Caco-2 (cell line): Measurements from ENCODE around the gene AMPD1. TPM values are rescaled to one million over a fixed set of nuclear protein-coding genes. Genes with fewer than 3 reads are reported as not detected.

Source experiments
- BruUV-seq: library from RNA; stranded (reverse); fragments of 400-500 nt; replicated peaks from 2 replicates; lab custom pipeline; 2021; lab: Mats Ljungman, UMichigan
- CTCF ChIA-PET: fragments of 300-600 bp; sonication (Branson Sonifier 250); formaldehyde crosslinking; loops from one replicate; lab custom pipeline; 2022; ENCODE audit warnings: antibody characterized with exemption; lab: Charles Lee
- POLR2A ChIA-PET: fragments of 300-600 bp; sonication (Branson Sonifier 250); formaldehyde crosslinking; loops from one replicate; lab custom pipeline; 2022; ENCODE audit warnings: antibody characterized with exemption; lab: Charles Lee
- DNase-seq, 2 experiments: peaks; one replicate each; pipeline versions ENCODE4 v3.0.0 to v3.0.0-alpha.2; 2020 to 2022
- H3K27me3 ChIP-seq: replicated peaks from 2 replicates; pipeline ENCODE4 v1.6.0; 2011; ENCODE audit warnings: low read length; ENCODE audit not compliant: control insufficient read depth, insufficient read depth
- H3K36me3 ChIP-seq: 2 replicates; pipeline ENCODE4 v1.5.1; 2011; ENCODE audit warnings: low read length; ENCODE audit not compliant: control insufficient read depth, insufficient read depth
- H3K4me1 ChIP-seq: fragments of 250-450 bp; sonication (Bioruptor Pico); 2 replicates; pipeline ENCODE4 v1.5.1; 2020; ENCODE audit warnings: mild to moderate bottlenecking
- H3K4me3 ChIP-seq: 2 replicates; pipeline ENCODE4 v1.5.1; 2011; ENCODE audit warnings: low read depth, mild to moderate bottlenecking, control low read depth, low read length
- H3K9me3 ChIP-seq: fragments of 250-450 bp; sonication (Bioruptor Pico); 2 replicates; pipeline ENCODE4 v1.5.1; 2020; ENCODE audit warnings: mild to moderate bottlenecking, moderate library complexity
- H3K27ac Mint-ChIP-seq: one replicate; pipeline ENCODE4 v1.8.0; 2022; ENCODE audit warnings: mixed read lengths; ENCODE audit not compliant: unreplicated experiment
- H3K27me3 Mint-ChIP-seq: one replicate; pipeline ENCODE4 v1.8.0; 2022; ENCODE audit warnings: mixed read lengths; ENCODE audit not compliant: insufficient read depth, unreplicated experiment
- H3K36me3 Mint-ChIP-seq: one replicate; pipeline ENCODE4 v1.8.0; 2022; ENCODE audit warnings: mild to moderate bottlenecking, mixed read lengths; ENCODE audit not compliant: insufficient read depth, unreplicated experiment
- H3K4me1 Mint-ChIP-seq: one replicate; pipeline ENCODE4 v1.8.0; 2022; ENCODE audit warnings: low read depth, mixed read lengths; ENCODE audit not compliant: unreplicated experiment
- H3K4me3 Mint-ChIP-seq: one replicate; pipeline ENCODE4 v1.8.0; 2022; ENCODE audit warnings: mild to moderate bottlenecking, moderate library complexity, mixed read lengths; ENCODE audit not compliant: unreplicated experiment
- H3K9me3 Mint-ChIP-seq: one replicate; pipeline ENCODE4 v1.8.0; 2022; ENCODE audit warnings: mixed read lengths; ENCODE audit not compliant: unreplicated experiment
- CTCF ChIP-seq, 2 experiments: fragments of 200-600 bp in 1 of 2; IDR thresholded peaks; 1 replicate in 1 of 2; 2 replicates in 1 of 2; pipeline versions ENCODE4 v1.5.1 to v1.8.0; 2011 to 2022; ENCODE audit warnings: antibody characterized with exemption in 1 of 2, control low read depth in 1 of 2, inconsistent platforms in 1 of 2, low read depth in 1 of 2, low read length in 1 of 2, mild to moderate bottlenecking in 1 of 2, moderate library complexity in 1 of 2; ENCODE audit not compliant: insufficient read depth in 1 of 2, severe bottlenecking in 1 of 2, unreplicated experiment in 1 of 2
- intact Hi-C: fragments of 100-400 bp; cut with micrococcal nuclease; formaldehyde crosslinking; loops from one replicate; pipeline ENCODE4 v1.10.0; 2022; ENCODE audit not compliant: unreplicated experiment
- total RNA-seq: library from RNA; stranded (reverse); gene quantifications from 2 replicates; pipeline ENCODE4 v1.2.3, GENCODE V29; 2022

The AMPD1 gene
- total RNA-seq, 1 experiment from 2014 or later = not detected

DNA sequence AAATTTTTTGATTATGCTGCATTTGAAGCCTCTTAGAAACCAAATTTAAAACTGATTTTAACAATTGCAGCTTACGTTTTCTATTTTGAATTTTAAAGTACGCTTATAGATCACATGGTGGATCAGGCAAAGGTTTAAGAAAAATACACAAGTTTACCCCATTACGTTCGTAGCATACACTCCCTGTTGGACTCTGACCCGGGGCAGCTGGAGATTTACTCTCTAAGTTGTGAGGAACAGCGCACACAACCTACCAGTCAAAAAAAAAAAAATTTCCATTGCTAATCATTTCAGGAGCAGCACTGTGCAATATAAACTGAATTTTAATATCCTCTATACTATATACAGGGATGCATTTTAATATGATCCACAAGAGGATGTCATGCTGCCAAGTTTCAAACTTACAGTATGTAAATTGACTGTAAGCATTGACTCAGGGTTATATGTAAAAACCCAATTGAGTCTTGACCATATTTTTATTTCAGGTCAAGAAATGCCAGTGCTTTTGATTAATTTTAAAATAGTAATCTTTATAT lies 42.0 kb upstream of the AMPD1 start:
- no peak overlapping the region for H3K4me3 ChIP-seq
- CTCF ChIA-PET = no interaction called here
- peaks cover 75% of the 10 kb centered on the region for H3K36me3 Mint-ChIP-seq
- BruUV-seq = no TSS peak
- POLR2A ChIA-PET = no interaction called here
- H3K9me3 Mint-ChIP-seq = no peaks in the 10 kb centered on the region
- no peaks in the 10 kb centered on the region; the same call in 1 of the 2 replicates for H3K36me3 ChIP-seq
- no peaks in the 10 kb centered on the region for H3K4me1 ChIP-seq
- no peak overlapping the region for H3K4me3 Mint-ChIP-seq
- no peaks in the 10 kb centered on the region for H3K9me3 ChIP-seq
- H3K4me1 Mint-ChIP-seq = peaks cover 11% of the 10 kb centered on the region
- intact Hi-C loops = no loop called here
- no peak overlapping the region for H3K27ac Mint-ChIP-seq
- no peak for DNase-seq
- no peaks in the 10 kb centered on the region for H3K27me3 Mint-ChIP-seq
- no peak for TF ChIP-seq CTCF (IDR thresholded peaks at IDR 0.05; ENCODE audit: insufficient read depth in 1 of 2, low read depth in 1 of 2, low read length in 1 of 2, severe bottlenecking in 1 of 2, unreplicated experiment in 1 of 2)
- H3K27me3 ChIP-seq = no peaks in the 10 kb centered on the region

GRCh38 chr1:114735479-114735878 lies 40.1 kb upstream of the AMPD1 start:
- H3K4me1 Mint-ChIP-seq = peaks cover 11% of the 10 kb centered on the region
- CTCF ChIA-PET = no interaction called here
- no peak for TF ChIP-seq CTCF (IDR thresholded peaks at IDR 0.05; ENCODE audit: insufficient read depth in 1 of 2, low read depth in 1 of 2, low read length in 1 of 2, severe bottlenecking in 1 of 2, unreplicated experiment in 1 of 2)
- BruUV-seq = no TSS peak
- H3K36me3 ChIP-seq = no peaks in the 10 kb centered on the region; the same call in 1 of the 2 replicates
- no peaks in the 10 kb centered on the region for H3K4me1 ChIP-seq
- H3K27me3 ChIP-seq = no peaks in the 10 kb centered on the region
- no peak overlapping the region for H3K27ac Mint-ChIP-seq
- peaks cover 84% of the 10 kb centered on the region for H3K36me3 Mint-ChIP-seq
- H3K27me3 Mint-ChIP-seq = no peaks in the 10 kb centered on the region
- DNase-seq = no peak
- POLR2A ChIA-PET = no interaction called here
- intact Hi-C loops = no loop called here
- no peaks in the 10 kb centered on the region for H3K9me3 Mint-ChIP-seq
- H3K9me3 ChIP-seq = no peaks in the 10 kb centered on the region
- no peak overlapping the region for H3K4me3 Mint-ChIP-seq
- no peak overlapping the region for H3K4me3 ChIP-seq

DNA sequence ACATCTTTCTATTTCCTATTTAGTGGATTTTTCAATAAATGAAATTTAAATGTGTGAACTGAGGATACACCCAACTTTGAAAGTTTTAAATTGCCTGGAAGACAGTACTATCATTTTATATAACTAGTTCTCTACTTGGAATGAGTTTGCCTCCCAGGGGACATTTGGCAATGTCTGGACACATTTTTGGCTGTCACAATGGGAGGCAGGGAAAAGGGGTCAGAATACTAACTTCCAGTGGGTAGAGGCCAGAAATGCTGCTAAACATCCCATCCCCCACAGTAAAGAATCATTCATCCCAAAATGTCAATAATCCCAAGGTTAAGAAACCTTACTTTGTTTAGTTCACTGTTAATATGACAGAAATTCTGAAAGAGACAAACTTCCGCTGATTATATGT lies 34.4 kb upstream of the AMPD1 start:
- Histone ChIP-seq H3K27me3 (no peaks in the 10 kb centered on the region), H3K9me3 (no peaks in the 10 kb centered on the region), H3K4me3 (no peak overlapping the region), H3K4me1 (no peaks in the 10 kb centered on the region), H3K36me3 (no peaks in the 10 kb centered on the region; the same call in 1 of the 2 replicates)
- TF ChIP-seq CTCF (IDR thresholded peaks at IDR 0.05; ENCODE audit: insufficient read depth in 1 of 2, low read depth in 1 of 2, low read length in 1 of 2, severe bottlenecking in 1 of 2, unreplicated experiment in 1 of 2) = no peak
- DNase-seq = no peak
- Mint-ChIP-seq H3K9me3 (no peaks in the 10 kb centered on the region), H3K36me3 (peaks cover 96% of the 10 kb centered on the region), H3K4me1 (no peaks in the 10 kb centered on the region), H3K4me3 (no peak overlapping the region), H3K27ac (no peak overlapping the region), H3K27me3 (no peaks in the 10 kb centered on the region)
- intact Hi-C loops = no loop called here
- CTCF ChIA-PET = no interaction called here
- no TSS peak for BruUV-seq
- POLR2A ChIA-PET = no interaction called here
